ENCODE data around the gene PIK3C2G.
"Not testable (repeated sequence)": the region's sequence is repeated elsewhere in the genome, so short reads cannot be mapped to it uniquely, and the experiment has no call there.

The PIK3C2G gene

DNA sequence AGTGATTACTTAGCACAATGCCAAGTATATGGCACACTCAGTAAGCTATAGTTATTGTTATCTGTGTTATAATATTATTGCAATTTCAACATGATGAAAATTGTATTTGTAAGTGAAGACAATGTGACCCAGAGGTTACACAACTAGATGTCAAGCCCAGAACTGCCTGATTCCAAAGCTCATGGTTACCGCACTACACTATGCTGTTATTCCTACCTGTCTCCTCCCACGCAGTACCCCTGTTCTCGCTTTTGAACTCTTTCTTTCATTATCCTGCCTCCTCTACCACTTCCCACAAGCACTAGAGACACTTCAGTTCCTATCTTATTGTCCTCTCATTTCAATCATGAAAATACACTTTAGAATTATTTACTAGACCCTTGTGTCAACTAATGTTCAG lies 383.2 kb downstream of the PIK3C2G start:
- DNase-seq (ENCODE audit: low read depth): no peak

DNA sequence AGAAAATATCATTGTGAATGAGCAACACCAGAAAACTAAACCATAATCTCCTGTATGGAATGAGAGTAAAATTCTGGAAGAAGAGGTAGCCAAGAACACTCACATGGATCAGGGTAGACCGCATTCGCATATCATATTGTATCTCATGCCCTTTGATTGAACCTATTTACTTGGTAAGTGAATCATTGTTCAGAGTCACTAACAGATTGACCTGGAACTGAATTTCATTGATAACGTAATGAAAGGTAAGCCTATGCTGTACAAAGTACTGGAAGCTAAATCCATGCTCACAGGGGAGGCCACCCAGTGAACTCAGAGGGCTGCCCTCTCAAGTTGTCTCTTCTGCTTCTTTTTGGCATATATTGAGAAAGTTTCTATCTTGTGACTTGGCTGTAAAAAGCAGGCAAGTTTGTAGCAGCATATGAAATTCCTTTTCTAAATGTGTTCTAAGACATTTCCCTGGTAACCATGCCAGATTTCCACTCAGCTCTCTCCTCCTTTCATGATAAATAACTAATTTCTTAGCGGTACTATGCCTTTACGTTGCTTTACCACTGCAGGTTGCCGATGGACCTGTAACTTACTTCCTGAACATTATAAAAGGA lies 385.1 kb downstream of the PIK3C2G start:
- DNase-seq (ENCODE audit: low read depth): no peak

DNA sequence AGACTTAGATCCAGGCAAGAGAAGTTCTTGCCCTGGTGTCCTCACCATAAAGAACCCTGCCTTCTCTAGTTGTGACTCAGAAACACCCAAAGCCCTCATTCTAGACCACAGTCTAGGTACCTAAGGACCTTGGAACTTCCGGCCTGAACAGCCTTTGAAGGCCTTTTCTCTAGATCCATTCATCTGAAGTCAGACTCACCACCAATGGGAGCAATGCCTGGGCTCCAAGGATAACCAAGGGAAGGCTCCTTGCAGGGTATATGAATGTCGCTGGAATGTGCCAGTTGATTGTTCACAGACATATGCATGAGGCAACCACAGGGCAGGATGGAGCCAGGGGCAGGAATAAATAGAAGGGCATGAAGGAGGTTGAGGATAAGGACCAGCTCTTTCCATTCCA lies 390.2 kb downstream of the PIK3C2G start:
- no peak for DNase-seq (ENCODE audit: low read depth)

DNA sequence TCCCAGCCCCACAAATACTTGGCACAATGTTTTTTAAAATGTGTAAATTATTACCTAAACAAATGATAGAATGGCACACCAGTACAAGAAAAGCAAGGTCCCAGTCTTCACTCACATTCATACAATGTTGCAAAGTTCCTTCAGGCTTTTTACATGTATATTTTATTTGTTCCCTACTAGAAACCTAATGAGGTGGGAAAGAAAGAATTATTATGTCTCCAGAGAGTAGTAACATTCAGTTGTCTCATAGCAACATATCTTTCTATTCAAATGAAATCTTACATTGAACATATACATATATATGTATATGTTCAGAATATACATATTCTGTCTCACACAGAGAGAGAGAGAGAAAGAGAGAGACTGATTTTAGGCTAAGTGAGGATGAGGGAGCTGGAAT lies 391.3 kb downstream of the PIK3C2G start:
- DNase-seq (ENCODE audit: low read depth): no peak

DNA sequence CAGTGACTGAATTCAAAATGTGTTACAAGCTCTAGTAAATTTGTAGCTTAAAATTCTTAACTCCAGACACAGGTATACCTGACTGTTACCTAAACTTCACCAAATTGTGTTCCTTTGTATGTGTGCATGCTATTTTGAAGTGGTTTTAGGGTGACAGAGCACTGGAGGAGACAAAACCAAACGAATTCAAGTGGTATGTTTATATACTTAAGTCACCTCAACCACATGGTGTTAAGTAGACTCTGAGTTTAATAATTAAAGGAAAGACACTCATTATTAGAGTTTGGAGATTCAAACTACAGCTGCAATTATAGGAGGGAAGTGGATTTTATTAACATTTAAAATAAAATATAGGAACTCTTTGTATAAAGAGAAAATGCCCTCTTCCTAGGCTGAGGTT lies 392.1 kb downstream of the PIK3C2G start:
- no peak for DNase-seq (ENCODE audit: low read depth)

DNA sequence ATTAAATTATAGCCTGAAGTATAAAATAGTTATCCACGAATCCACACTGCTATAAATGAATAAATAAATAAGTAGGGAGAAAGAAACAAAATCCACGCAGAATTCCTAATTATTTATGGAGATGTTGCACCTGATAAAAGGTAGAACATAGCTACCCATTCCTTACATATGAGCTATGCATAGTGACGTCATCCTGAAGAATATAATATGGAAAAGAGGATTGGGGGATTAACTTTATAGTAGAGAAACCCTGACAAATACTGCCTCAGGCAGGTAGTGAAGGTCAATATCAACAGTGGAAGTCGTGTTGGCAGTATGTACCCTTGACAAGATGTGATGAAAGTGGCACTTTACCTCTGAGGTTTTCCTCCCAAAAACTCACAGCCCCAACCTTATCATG lies 394.0 kb downstream of the PIK3C2G start:
- no peak for DNase-seq (ENCODE audit: low read depth)

DNA sequence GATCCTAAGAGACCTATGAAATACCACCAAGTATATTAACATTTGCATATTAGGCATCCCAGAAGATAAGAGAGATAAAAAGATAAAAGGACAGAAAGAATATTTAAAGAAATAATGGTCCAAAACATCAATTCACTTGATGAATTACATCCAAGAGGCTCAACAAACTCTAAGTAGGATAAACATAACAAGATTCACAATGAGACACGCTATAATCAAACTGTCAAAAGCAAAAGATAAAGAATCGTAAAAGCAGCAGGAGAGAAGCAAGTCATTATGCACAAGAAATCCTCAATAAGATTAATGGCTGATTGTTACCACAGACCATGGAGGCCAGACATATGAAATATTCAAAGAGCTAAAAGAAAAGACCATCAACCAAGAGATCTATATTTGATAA lies 396.9 kb downstream of the PIK3C2G start:
- no peak for DNase-seq (ENCODE audit: low read depth)

DNA sequence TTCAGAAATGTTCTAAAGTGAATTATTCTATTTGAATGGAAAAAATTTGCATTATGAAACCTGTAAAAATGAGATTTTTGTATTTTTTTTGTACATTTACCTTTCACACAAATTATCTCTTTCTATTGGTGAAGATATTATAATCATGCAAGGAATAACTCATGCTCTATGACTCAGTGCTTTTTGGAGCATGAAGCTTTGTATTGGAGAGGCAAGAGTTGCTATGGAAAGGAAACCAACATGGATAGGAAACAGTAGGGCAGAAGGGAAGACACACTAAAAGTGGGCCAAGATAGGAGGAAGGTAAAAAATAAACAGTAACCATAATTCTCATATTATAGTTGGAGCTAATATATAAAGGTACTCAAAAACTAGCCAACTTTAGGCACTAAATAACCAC lies 397.5 kb downstream of the PIK3C2G start:
- DNase-seq (ENCODE audit: low read depth): no peak

DNA sequence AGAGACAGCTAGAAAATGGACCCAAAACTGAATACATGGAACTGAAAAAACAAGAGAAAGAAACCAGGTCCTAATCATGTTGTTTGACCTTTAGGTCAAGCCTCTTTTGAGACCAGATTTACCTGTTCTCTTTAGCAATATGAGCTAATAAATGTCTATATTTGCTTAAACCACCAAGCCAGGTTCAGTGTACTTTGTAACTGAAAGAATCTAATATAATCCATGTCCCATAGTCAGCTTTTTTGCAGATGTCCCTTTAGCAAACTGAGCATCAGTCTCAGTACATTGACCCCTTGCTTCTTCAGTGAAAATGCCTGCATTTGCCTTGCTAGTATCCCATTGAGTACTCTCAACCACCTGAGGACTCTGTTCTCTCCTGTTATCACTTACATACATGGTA lies 414.8 kb downstream of the PIK3C2G start:
- no peak for DNase-seq (ENCODE audit: low read depth)

DNA sequence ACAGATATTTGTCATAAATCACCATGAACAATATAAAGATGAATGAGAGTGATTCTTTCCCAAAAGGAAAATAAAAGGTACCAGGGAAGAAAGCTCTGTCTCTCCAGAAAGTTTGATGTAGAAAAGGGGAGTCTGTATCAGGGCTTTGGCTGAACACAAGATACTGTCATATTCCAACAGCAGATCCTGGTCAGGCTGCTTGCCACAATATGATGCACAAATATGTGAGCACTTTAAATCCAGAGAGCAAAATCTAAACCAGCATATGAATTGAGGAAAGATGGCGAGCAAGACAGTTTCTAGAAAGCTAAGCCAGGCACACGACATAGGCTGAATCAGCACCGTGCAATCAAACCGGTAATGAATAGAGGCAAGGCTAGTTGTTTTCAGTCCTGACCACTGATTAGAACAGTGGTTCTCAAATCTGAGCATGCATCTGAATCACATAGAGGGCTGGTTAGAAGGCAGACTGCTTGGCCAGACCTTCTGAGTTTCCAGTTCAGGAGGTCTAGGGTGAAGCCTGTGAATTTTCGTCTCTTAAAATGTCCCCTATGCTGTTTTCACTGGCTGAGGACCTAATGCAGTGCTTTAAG lies 415.8 kb downstream of the PIK3C2G start:
- no peak for DNase-seq (ENCODE audit: low read depth)

DNA sequence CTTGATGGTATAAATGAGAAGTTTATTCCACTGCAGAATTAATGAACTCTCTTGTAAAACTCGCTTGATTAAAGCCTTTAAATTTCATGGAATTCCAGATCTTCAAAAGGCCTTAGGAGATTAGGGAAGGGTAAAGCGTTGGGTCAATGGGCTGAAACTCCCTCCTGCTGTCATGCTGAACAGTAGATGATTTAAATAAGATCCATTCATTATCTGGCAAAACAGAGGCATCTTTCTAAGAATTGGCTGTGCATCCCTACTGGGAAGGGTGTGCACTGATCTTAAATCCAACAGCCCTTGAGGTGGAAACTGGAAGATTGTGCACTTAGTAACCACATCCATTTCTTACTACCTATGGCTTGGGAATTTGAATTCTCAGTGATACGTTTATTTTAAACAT lies 420.5 kb downstream of the PIK3C2G start:
- no peak for DNase-seq (ENCODE audit: low read depth)

DNA sequence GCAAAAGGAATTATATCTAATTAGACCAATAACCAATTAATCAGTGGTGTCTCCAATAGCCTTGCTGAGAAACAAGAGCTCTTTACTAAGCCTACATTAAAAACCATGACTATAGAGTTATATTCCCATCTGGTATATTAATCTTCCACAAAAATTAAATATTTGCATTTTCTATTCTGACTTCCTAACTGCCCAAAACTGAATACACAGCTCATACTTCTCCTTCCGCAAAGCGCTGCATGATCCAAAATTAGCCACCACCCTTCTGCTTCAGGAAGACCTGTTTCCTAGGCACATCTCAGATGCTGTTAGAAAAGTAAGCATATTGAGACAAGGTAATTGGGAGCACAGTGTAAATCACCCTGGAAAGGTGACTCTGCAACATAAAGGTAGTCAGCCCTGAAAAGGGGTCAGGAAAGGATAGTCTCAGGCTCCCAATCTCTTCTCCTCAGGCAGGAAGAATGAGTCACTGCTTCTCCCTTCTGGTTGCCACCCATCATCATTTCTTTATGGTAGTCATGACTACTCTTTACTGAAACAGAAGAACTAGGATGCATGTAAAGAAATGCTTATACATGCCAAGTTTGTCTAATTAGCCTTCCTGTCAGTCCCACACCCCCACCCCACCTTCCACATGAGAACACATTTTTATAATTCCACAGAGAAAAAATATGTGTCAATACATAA lies 422.2 kb downstream of the PIK3C2G start:
- DNase-seq (ENCODE audit: low read depth): no peak

DNA sequence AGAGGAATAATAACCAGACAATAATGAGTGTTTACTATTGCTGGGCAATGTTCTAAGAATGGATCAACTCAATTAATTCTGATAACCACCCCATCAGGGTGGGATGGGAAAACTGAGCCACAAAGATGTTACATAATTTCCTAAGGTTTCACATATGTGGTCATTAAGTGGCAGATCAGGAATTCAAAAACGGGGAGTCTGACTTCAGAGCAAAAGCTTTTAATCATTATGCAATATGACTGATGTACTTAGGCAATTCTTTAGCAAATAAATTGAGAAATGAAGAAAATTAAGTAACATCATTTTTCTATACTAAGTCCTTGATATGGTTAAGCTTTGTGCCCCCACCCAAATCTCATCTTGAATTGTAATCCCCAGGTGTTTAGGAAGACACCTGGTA lies 423.1 kb downstream of the PIK3C2G start:
- no peak for DNase-seq (ENCODE audit: low read depth)

DNA sequence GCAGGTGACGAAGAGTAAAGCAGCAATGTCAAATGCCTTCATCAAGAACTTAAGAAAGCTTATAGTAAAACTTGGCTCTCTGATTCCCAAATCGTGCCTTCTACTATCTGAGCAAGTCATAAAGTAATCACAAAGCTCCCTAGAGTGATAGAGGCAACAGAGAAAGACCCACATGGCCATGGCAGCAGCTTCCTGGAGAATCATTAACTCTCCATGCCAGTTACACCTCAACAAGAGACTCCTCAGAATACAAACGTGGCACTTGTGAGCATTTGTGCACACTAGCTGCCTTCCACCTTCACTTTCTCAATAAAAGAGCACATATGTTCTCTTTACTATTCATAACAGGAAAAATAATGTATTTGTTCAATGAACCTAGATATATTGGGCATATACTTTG lies 428.5 kb downstream of the PIK3C2G start:
- DNase-seq (ENCODE audit: low read depth): no peak

DNA sequence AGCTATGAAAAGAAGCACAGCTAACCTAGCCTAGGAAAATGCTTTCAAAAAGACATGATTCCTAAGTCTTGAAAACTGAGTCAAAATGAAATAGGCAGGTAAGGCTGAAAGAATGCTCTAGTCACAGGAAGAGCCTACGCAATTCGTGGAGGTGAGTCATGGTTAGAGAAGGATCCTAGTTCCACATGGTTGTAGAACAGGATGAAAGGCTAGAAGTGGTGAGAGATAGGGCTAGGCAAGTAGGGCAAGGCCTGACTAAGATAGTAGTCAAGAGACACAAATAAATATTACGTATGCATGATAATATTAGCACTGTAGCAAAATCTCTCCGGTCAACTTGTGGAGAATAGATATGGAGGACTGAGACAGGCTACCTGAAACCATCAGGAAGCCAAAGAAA lies 429.3 kb downstream of the PIK3C2G start:
- no peak for DNase-seq (ENCODE audit: low read depth)

DNA sequence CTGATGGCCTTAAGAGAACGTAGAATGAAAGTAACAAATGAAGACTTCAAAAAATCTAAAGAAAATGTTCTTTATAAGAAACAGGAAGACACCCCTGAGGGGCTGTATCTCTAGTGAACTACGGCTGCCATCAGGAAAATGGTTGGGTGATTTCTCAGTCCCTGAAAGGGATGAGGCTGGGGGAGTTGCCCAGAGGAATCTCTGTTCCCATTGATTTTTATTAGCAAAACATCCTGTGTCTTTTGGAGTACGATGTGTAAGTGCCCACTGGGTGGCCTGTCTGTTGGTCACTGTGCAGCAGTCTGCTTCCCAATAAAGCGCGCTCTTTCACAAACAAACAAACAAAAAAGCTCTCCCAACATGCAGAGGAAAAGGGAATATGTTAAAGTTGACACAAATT lies 432.7 kb downstream of the PIK3C2G start:
- not testable (repeated sequence) for DNase-seq (ENCODE audit: low read depth)

DNA sequence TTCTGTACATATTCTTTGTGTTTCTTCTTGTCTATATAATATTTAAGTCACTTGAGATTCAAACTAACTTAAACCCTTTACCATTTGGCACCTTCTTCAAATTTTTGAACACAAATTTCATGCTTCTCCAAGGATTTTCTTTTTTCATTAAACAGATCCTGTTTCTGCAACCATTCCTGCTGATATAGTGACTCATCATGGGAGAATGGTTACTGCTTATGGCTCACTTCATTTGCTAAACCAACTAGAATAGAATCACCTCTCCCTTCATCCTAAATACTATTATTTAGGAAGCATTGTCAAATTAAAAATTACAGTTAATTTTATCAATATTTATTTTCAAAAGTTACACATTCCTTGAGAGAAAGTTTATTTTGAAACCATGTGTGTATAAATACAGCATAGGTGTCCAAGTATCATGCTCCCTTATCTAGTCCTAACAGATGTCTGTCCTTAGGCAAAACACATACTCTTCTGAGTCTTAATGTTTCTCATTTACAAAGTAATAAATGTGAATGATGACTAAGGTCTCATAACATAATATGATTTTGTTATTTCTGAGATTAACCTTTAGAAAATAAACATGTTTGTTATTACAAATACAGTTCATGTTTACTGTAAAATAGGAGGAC lies 435.8 kb downstream of the PIK3C2G start:
- DNase-seq (ENCODE audit: low read depth): no peak

Data from activated gamma-delta T cell treated with anti-CD3 and anti-CD28 coated beads, Interleukin-2, amount 50 U/mL, for 16 hours (primary cell).